Kidney glomerular epithelial cell (primary cell): ENCODE results near the gene MMP24.
"Not testable (repeated sequence)": the region's sequence is repeated elsewhere in the genome, so short reads cannot be mapped to it uniquely, and the experiment has no call there.

Experiments
- DNase-seq: peaks from one replicate; lab custom pipeline; 2025; lab: John Stamatoyannopoulos, UW

The MMP24 gene

DNA sequence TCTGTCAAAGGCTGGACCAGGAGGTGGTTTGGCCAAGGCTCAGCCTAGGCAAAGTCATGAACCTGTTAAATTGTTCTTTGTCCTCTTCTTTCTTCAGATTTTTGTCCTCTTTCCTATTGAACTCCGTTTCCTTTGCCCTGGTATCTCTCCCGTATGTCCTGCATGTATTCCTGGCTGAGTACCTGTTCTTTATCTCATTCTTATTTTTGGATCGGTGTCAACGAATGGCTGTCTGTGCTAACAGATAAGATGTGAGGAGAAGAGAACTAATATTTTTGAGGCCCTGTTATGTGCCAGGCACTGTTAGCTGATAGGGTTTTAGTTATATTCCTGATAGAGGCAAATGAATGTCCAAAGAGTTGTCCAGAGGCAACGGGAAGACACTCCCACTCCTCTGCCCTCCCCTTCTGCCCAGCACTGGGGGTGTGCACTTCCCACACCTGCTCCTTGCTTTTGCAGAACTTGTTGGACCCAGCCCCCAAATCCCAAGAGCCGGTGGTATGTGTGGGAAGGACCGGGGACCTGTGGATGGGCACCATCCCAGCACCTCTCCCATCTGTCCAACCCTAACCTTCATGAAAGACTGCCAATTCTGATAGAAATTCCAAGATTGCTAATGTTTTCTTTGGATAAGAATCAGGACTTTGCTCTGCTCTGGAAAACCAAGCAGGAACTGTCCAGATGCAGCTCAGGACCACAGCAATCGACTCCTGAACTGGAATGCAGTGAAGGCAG lies 30.9 kb downstream of the MMP24 start:
- peak; percentile 55 for DNase-seq

GRCh38 chr20:35260426-35260825 lies 33.9 kb downstream of the MMP24 start:
- no peak for DNase-seq

DNA sequence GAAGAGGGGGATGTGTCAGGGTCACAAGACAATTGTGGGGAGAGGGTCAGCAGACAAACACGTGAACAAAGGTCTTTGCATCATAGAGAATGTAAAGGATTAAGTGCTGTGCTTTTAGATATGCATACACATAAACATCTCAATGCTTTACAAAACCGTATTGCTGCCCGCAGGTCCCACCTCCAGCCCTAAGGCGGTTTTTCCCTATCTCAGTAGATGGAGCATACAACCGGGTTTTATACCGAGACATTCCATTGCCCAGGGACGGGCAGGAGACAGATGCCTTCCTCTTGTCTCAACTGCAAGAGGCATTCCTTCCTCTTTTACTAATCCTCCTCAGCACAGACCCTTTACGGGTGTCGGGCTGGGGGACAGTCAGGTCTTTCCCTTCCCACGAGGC lies 35.8 kb downstream of the MMP24 start:
- not testable (repeated sequence) for DNase-seq

DNA sequence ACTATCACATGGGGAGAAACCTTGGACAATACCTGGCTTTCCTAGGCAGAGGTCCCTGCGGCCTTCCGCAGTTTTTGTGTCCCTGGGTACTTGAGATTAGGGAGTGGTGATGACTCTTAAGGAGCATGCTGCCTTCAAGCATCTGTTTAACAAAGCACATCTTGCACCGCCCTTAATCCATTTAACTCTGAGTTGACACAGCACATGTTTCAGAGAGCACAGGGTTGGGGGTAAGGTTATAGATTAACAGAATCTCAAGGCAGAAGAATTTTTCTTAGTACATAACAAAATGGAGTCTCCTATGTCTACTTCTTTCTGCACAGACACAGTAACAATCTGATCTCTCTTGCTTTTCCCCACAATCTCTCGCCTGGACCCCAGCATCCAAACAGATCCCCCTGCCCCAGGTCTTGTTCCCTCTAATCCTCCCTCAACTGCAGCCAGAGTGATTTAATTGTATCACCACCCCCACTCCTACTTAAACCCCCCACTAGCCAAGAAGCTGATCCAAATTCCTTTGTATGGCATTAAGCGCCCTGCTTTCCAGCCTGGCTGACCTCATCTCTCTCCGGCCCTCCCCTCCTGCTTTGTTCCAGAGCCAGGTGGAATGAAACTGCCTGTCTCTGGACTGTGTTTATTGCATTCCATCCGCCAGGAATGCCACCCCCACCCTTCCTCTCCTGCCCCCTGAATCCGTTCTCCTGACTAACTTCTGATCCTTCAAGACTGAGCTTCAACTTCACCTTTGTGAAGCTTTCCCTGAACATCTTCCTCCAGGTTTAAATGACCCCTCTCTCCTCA lies 36.4 kb downstream of the MMP24 start:
- peak; percentile 97 for DNase-seq

DNA sequence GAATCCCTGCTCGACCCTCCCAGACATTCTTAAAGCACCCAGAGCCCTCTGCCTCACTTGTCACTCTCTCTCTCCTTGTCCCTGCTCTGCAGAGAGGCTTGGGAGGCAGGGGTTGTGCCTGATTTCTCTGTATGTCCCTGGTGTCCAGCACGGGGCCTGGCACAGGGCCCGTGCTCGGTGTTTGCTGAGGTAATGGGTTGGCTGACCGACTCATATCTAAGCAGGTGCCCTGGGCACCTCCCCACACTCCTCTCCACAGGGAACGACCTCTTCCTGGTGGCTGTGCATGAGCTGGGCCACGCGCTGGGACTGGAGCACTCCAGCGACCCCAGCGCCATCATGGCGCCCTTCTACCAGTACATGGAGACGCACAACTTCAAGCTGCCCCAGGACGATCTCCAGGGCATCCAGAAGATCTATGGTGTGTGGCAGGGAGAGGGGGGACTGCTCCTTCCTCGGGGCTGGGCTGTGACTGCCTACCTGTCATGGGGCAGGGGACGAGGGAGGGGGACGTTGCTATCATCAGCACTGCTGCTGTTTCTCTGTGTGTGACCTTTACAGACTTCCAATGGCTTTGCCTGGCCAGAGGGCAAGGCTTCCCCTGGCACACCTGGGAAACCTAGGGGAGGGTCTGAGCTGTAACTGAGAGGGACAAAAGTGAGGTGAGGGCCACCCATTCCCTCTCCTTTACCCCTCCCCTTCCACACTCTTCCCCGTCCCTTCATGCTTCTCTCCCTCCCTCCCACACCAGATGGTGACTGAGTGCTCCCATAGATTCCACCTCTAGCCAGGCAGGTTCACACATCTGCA lies 37.2 kb downstream of the MMP24 start:
- no peak for DNase-seq

DNA sequence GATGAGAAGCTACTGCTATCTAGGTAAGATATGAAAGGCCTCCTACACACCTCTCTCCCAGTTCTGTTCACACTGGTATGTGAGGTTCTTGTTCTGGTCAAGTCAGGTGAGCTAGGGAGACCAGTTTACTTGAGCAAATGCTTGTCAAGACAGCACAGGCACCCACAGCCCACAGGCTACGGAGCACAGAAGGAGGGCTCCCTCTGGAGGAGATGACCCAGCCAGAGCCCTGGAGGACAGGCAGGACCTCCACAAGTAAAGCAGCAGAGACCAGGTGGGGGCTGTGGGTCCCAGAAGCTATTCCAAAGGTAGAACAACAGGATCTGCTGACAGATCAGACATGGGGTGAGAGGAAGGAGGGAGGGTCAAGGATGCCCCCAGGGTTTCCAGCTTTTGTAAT lies 38.3 kb downstream of the MMP24 start:
- DNase-seq, result peak; percentile 51

DNA sequence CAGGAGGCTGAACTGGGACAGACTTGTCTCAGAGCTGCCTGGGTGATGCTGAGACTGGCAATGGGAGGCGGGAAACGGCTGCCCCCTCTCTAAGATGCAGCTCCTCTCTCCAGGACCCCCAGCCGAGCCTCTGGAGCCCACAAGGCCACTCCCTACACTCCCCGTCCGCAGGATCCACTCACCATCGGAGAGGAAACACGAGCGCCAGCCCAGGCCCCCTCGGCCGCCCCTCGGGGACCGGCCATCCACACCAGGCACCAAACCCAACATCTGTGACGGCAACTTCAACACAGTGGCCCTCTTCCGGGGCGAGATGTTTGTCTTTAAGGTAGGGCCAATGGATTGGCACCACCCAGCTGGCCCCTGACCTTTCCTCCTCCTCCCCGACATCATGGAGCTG lies 40.6 kb downstream of the MMP24 start:
- no peak for DNase-seq

GRCh38 chr20:35269055-35269781 lies 42.7 kb downstream of the MMP24 start:
- DNase-seq, result peak; percentile 37

GRCh38 chr20:35270021-35270902 lies 43.8 kb downstream of the MMP24 start:
- no peak for DNase-seq

DNA sequence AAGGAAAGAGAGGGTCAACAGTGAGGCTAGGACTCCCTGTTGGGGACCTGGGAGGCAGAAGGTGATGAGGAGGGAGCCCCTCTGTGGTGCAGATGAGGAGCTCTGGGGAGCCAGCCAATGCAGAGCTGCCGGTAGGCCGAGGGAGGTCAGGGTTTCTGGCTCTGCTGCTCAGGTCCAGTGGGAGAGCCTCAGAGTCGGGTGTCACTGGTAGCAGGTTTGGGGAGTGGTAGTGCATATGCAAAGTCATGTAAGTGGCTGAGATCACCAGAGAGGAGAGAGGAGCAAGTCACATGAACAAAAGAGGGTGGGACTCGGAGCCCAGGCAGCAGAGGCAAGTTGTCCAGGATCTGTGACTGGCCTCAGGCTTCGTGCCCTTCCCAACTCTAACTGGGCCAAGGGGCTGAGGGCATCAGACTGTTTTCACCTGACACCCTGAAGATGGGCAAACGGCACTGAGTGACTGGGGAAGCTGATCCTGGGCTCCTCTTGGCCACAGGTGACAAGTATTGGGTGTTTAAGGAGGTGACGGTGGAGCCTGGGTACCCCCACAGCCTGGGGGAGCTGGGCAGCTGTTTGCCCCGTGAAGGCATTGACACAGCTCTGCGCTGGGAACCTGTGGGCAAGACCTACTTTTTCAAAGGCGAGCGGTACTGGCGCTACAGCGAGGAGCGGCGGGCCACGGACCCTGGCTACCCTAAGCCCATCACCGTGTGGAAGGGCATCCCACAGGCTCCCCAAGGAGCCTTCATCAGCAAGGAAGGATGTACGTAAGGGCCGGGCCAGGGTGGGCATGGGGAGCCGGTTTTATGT lies 44.8 kb downstream of the MMP24 start:
- no peak for DNase-seq

GRCh38 chr20:35271904-35272303 lies 45.4 kb downstream of the MMP24 start:
- peak; percentile 26 for DNase-seq

DNA sequence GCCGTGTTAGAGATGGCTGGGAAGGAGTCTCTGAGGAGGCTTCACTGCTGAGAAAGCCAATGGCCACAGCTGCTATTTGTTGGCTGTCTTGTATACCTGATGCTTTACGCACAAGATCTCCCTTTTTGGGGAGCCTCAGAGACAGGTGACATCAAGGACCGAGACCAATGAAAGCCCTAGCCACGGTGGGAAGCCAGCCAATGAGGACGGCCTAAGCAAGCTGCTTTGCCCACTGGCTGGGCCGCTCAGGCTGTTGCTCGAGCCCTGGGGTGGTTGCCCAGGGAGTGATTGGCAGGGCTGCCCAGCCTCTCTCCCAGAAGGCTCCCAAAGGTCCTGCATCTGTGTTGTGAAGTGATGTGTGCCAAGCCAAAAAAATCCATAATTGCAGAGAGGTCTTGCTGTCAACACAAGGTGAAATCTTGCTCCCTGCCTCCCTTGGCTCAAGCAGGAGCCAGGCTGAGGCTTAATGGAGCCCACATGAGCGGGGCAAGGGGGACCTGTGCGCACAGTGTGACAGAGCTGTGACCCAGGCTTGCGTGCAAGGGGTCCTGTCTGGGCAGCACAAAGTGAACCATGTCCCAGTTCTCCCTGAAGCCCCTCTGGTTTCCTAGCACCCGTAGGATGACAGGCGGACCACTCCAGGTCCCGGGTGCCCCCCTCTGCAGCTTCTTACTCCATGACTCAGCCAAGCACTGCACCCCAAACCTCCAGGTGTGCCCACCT lies 47.1 kb downstream of the MMP24 start:
- DNase-seq, result no peak

GRCh38 chr20:35274172-35275092 lies 47.9 kb downstream of the MMP24 start:
- DNase-seq, result no peak

GRCh38 chr20:35275741-35276251 lies 49.3 kb downstream of the MMP24 start:
- DNase-seq, result no peak

DNA sequence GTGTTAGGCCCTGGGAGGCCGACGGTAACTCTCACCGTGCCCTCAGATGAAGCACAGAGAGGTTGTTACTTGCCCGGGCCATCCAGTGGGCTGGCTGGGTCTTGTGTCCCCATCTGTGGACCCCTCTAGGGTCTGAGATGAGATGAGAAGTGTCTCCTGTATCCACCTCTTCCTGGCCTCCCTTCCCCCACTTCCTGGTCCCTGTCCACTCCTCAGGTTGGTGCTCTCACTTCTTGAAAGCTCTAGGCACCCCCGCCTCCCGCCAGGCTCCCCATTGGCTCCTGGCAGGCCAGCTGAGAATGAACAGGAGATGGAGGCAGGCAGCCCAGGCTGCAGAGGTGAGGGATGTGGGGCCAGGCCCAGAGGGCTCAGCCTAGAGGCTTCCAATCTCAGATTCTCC lies 49.9 kb downstream of the MMP24 start:
- DNase-seq, result no peak

DNA sequence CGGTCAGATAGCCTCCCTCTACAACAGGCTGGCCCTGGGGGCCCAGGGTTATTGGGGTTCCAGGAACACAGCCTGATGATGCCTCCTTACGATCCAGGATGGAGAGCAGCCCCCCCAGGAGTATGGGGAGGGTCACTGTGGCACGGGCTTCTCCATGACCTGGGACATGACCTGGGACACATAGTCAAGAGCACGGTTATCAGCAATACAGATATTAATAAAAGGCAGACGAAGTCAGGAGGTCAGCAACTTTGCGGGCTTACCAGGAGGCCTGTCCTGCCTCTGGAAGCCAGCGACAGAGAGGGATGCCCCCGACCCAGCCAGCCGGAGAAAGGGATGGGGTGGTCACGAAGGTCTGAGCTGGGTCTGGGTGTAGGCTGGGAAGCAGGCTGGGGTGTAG lies 50.6 kb downstream of the MMP24 start:
- no peak for DNase-seq

GRCh38 chr20:35277531-35278395 lies 51.3 kb downstream of the MMP24 start, which contains the start of gene MMP24OS:
Gene MMP24OS, minus strand, starts transcription at chr20:35278122. Its CDS starts 193 bp downstream, at chr20:35277929.
- DNase-seq, result peak; percentile 77
